H54 (cell line): ENCODE data around the gene VSTM2B.
"Not testable (repeated sequence)": the region's sequence is repeated elsewhere in the genome, so short reads cannot be mapped to it uniquely, and the experiment has no call there.

Experiments used
- DNase-seq: peaks from one replicate; pipeline ENCODE4 v3.0.0; 2011; ENCODE audit warnings: low spot score, mixed read lengths; ENCODE audit not compliant: insufficient read length
- FAIRE-seq: peaks from 3 replicates; lab custom pipeline; 2011; peaks lifted over from hg19 to GRCh38; lab: Jason Lieb, UNC
- POLR2A ChIP-seq: IDR thresholded peaks from 2 replicates; pipeline ENCODE4 v1.6.1; 2011; ENCODE audit warnings: low read depth, mild to moderate bottlenecking, low read length

Gene VSTM2B

GRCh38 chr19:29525901-29526729, at the start of gene VSTM2B:
TSS of gene VSTM2B (plus strand) at chr19:29525994. CDS start at chr19:29526584, 590 bp downstream.
- FAIRE-seq = no peak
- no peak for DNase-seq
- TF ChIP-seq POLR2A = no peak

- no peak for TF ChIP-seq POLR2A
- DNase-seq = no peak
- FAIRE-seq = no peak
Measured at GRCh38 chr19:29476528-29476927, 49.3 kb upstream of the VSTM2B start.

GRCh38 chr19:29477831-29478577, 47.8 kb upstream of the VSTM2B start:
- TF ChIP-seq POLR2A = no peak
- no peak for DNase-seq
- no peak for FAIRE-seq

- no peak for TF ChIP-seq POLR2A
- no peak for FAIRE-seq
- no peak for DNase-seq
Measured at GRCh38 chr19:29478578-29479565, 46.9 kb upstream of the VSTM2B start.

- TF ChIP-seq POLR2A = no peak
- no peak for FAIRE-seq
Measured at GRCh38 chr19:29479941-29480340, 45.9 kb upstream of the VSTM2B start.

GRCh38 chr19:29480507-29480906, 45.3 kb upstream of the VSTM2B start:
- DNase-seq (no peak), FAIRE-seq (no peak)
- no peak for TF ChIP-seq POLR2A

More at GRCh38 chr19:29479941-29480340, 45.9 kb upstream of the VSTM2B start:
- DNase-seq = no peak

- DNase-seq (no peak), FAIRE-seq (no peak)
- no peak for TF ChIP-seq POLR2A
Measured at GRCh38 chr19:29482855-29483640, 42.7 kb upstream of the VSTM2B start.

- TF ChIP-seq POLR2A = no peak
- DNase-seq (no peak), FAIRE-seq (no peak)
Measured at GRCh38 chr19:29483641-29483920, 42.2 kb upstream of the VSTM2B start.

GRCh38 chr19:29483944-29484581, 41.7 kb upstream of the VSTM2B start:
- FAIRE-seq (no peak), DNase-seq (no peak)
- TF ChIP-seq POLR2A = no peak

GRCh38 chr19:29484876-29485275, 40.9 kb upstream of the VSTM2B start:
- no peak for TF ChIP-seq POLR2A
- FAIRE-seq (no peak), DNase-seq (no peak)

GRCh38 chr19:29485293-29485692, 40.5 kb upstream of the VSTM2B start:
- no peak for FAIRE-seq
- no peak for DNase-seq
- no peak for TF ChIP-seq POLR2A

GRCh38 chr19:29486961-29487360, 38.8 kb upstream of the VSTM2B start:
- not testable (repeated sequence) for DNase-seq, FAIRE-seq
